Progenitor cell of endocrine pancreas (in vitro differentiated cells): ENCODE measurements around the gene DARS1. TPM values are rescaled to one million over a fixed set of nuclear protein-coding genes. Genes with fewer than 3 reads are reported as not detected.

Experiments
- DNase-seq: peaks from one replicate; pipeline ENCODE4 v3.0.0; 2021; ENCODE audit warnings: low spot score; ENCODE audit not compliant: unreplicated experiment
- H3K27ac Mint-ChIP-seq: 2 replicates; pipeline ENCODE4 v1.8.0; 2021; ENCODE audit warnings: mild to moderate bottlenecking, moderate library complexity, mixed read lengths
- H3K27me3 Mint-ChIP-seq: 2 replicates; pipeline ENCODE4 v1.8.0; 2021; ENCODE audit warnings: mixed read lengths
- H3K36me3 Mint-ChIP-seq: 2 replicates; pipeline ENCODE4 v1.8.0; 2022; ENCODE audit warnings: mixed read lengths; ENCODE audit not compliant: insufficient read depth
- H3K4me1 Mint-ChIP-seq: 2 replicates; pipeline ENCODE4 v1.8.0; 2021; ENCODE audit warnings: low read depth, mixed read lengths
- H3K4me3 Mint-ChIP-seq: 2 replicates; pipeline ENCODE4 v1.8.0; 2021; ENCODE audit warnings: low read depth, mild to moderate bottlenecking, moderate library complexity, mixed read lengths
- H3K9me3 Mint-ChIP-seq: 2 replicates; pipeline ENCODE4 v1.8.0; 2021; ENCODE audit warnings: low read depth, mixed read lengths
- CTCF ChIP-seq: fragments of 200-600 bp; sonication (generic); IDR thresholded peaks from one replicate; pipeline ENCODE4 v1.5.0; 2021; ENCODE audit warnings: antibody characterized with exemption, mild to moderate bottlenecking; ENCODE audit not compliant: unreplicated experiment
- long read RNA-seq: library from polyadenylated mRNA; unstranded; transcript quantifications from one replicate; pipeline ENCODE4 v2.0.0, GENCODE V29; 2020
- total RNA-seq: library from RNA; stranded (reverse); gene quantifications from 2 replicates; pipeline ENCODE4 v1.2.1, GENCODE V29; 2021

DARS1 gene
- 65.0 and 69.7 TPM in 2 replicates for total RNA-seq
- long read RNA-seq, transcript DARS-201 (16 exons, 2,361 nt), result major isoform, 559 of 639 reads
- long read RNA-seq, partial matches to known transcripts, result 42 of 639 reads
- long read RNA-seq, other reads (novel, unspliced or antisense), result 36 of 639 reads

GRCh38 chr2:135985018-135985825, at the start of gene DARS1:
TSS of gene DARS1 (minus strand) at chr2:135985626. CDS start at chr2:135985468, 158 bp downstream.
- Mint-ChIP-seq H3K36me3 (peaks cover 2% of the 10 kb centered on the region), H3K9me3 (no peaks in the 10 kb centered on the region), H3K4me3 (peak within 1 kb of the TSS; percentile 91), H3K27ac (peak within 1 kb of the TSS; percentile 99), H3K4me1 (peaks cover 8% of the 10 kb centered on the region), H3K27me3 (no peaks in the 10 kb centered on the region)
- peak; percentile 89 for DNase-seq
- TF ChIP-seq CTCF, result no peak

- no peak for TF ChIP-seq CTCF
- Mint-ChIP-seq H3K4me3 (no peak overlapping the region), H3K4me1 (peaks cover 3% of the 10 kb centered on the region), H3K36me3 (no peaks in the 10 kb centered on the region), H3K27me3 (no peaks in the 10 kb centered on the region), H3K9me3 (no peaks in the 10 kb centered on the region), H3K27ac (no peak overlapping the region)
- no peak for DNase-seq
Measured at GRCh38 chr2:136034629-136035028, 49.2 kb upstream of the DARS1 start.

GRCh38 chr2:136032817-136033535, 47.5 kb upstream of the DARS1 start:
- Mint-ChIP-seq H3K27ac (no peak overlapping the region), H3K4me1 (peaks cover 3% of the 10 kb centered on the region), H3K4me3 (no peak overlapping the region), H3K9me3 (no peaks in the 10 kb centered on the region), H3K36me3 (no peaks in the 10 kb centered on the region), H3K27me3 (no peaks in the 10 kb centered on the region)
- no peak for TF ChIP-seq CTCF
- no peak for DNase-seq

- no peaks in the 10 kb centered on the region for H3K27me3 Mint-ChIP-seq
- H3K4me3 Mint-ChIP-seq, result no peak overlapping the region
- no peaks in the 10 kb centered on the region for H3K36me3 Mint-ChIP-seq
Measured at GRCh38 chr2:136032192-136032591, 46.8 kb upstream of the DARS1 start.

More at GRCh38 chr2:136032192-136032591, 46.8 kb upstream of the DARS1 start:
- DNase-seq, result no peak
- H3K9me3 Mint-ChIP-seq, result no peaks in the 10 kb centered on the region
- no peak for TF ChIP-seq CTCF
- no peak overlapping the region for H3K27ac Mint-ChIP-seq
- H3K4me1 Mint-ChIP-seq, result peaks cover 3% of the 10 kb centered on the region
